NT2/D1 (cell line): ENCODE data around the gene GSAP.

Experiments
- DNase-seq: peaks from one replicate; pipeline ENCODE4 v3.0.0-alpha.2; 2011; ENCODE audit warnings: low read depth, low spot score
- H3K27me3 ChIP-seq: 2 replicates; pipeline ENCODE4 v1.6.0; 2011; ENCODE audit warnings: mild to moderate bottlenecking; ENCODE audit not compliant: insufficient read length, insufficient read depth
- H3K36me3 ChIP-seq: 2 replicates; pipeline ENCODE4 v1.6.1; 2011; ENCODE audit warnings: mild to moderate bottlenecking, low read length, mixed read lengths; ENCODE audit not compliant: insufficient read depth, insufficient read length
- H3K4me1 ChIP-seq: 2 replicates; pipeline ENCODE4 v1.5.1; 2011; ENCODE audit not compliant: insufficient read depth, insufficient read length
- H3K4me3 ChIP-seq: 2 replicates; pipeline ENCODE4 v1.5.1; 2011; ENCODE audit warnings: low read depth; ENCODE audit not compliant: insufficient read length
- H3K9ac ChIP-seq: 2 replicates; pipeline ENCODE4 v1.6.0; 2011; ENCODE audit warnings: low read depth; ENCODE audit not compliant: insufficient read length
- H3K9me3 ChIP-seq: 2 replicates; pipeline ENCODE4 v1.5.1; 2011; ENCODE audit warnings: mild to moderate bottlenecking, low read length; ENCODE audit not compliant: insufficient read depth
- SUZ12 ChIP-seq: IDR thresholded peaks from 2 replicates; pipeline ENCODE4 v1.6.1; 2011; ENCODE audit not compliant: insufficient read length, insufficient read depth; ENCODE audit errors: extremely low read depth
- YY1 ChIP-seq: IDR thresholded peaks from 2 replicates; pipeline ENCODE4 v1.6.1; 2011; ENCODE audit not compliant: insufficient read length, insufficient read depth
- ZNF274 ChIP-seq: IDR thresholded peaks from 2 replicates; pipeline ENCODE4 v1.6.1; 2011; ENCODE audit warnings: mild to moderate bottlenecking, low read depth, low read length

GSAP gene

DNA sequence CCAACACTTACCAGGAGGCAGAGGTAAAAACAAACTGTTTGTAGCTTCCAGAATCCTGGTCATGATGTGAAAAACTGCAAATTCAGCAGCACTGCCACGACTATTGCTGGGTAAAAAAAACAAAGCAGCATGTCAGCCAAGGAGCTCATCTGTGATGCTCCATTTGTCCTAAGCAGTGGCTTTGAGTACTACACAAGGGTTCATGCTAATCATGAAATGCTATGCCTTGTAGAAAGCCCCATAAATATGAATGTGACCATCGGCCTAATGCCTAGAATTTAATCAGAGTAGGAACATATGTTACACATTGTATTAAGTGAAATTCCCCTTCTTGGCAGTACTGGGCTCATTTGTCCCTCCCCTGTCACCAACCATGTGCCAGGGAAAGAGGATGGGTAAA lies 95.4 kb downstream of the GSAP start:
- no peak overlapping the region for H3K9ac ChIP-seq
- no peaks in the 10 kb centered on the region for H3K36me3 ChIP-seq
- no peak for TF ChIP-seq ZNF274
- TF ChIP-seq SUZ12 = no peak
- TF ChIP-seq YY1 = no peak
- H3K4me3 ChIP-seq = no peak overlapping the region
- H3K9me3 ChIP-seq = no peaks in the 10 kb centered on the region
- H3K4me1 ChIP-seq = no peaks in the 10 kb centered on the region
- H3K27me3 ChIP-seq = no peaks in the 10 kb centered on the region
- no peak for DNase-seq

DNA sequence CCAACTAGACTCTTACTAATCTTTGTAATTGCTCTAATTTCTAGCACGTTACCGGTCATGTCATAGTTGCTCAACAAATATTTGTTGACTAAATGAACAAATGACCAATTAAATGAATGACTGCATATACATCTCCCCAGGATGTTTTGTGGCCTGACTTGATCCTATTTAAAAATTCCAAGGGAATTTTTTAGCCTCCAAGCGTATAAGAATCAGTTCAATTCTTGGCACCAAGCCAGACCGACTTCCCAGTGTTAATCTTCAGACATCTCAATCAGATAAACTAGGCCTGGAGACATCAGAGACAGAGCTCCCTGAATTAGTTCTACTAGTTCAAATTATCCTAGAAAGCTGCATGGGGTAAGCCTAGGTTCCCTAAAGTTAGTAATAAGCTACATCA lies 96.0 kb downstream of the GSAP start:
- H3K4me1 ChIP-seq = no peaks in the 10 kb centered on the region
- H3K4me3 ChIP-seq = no peak overlapping the region
- DNase-seq = no peak
- no peaks in the 10 kb centered on the region for H3K27me3 ChIP-seq
- no peaks in the 10 kb centered on the region for H3K36me3 ChIP-seq
- H3K9ac ChIP-seq = no peak overlapping the region
- no peak for TF ChIP-seq ZNF274
- no peak for TF ChIP-seq YY1
- no peak for TF ChIP-seq SUZ12
- H3K9me3 ChIP-seq = no peaks in the 10 kb centered on the region

DNA sequence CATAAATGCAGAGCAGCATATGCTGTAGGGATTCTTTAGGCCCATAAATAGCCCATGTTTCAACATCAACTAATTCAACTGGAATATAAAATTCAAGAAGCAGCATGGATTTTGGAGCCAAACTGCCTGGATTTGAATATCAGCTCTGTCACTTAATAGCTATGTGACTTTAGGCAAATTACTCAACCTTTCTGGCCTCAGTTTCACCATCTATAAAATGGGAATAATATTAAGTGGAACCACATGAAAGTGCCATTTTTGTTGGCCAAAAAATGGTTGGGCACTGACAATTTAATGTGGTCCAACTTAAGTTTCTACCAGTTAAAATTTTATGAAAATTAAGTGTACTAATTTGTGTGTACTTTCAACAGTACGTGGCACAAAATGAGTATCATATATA lies 98.1 kb downstream of the GSAP start:
- Histone ChIP-seq H3K9ac (no peak overlapping the region), H3K4me1 (no peaks in the 10 kb centered on the region), H3K4me3 (no peak overlapping the region), H3K36me3 (no peaks in the 10 kb centered on the region), H3K27me3 (no peaks in the 10 kb centered on the region), H3K9me3 (no peaks in the 10 kb centered on the region)
- TF ChIP-seq YY1 (no peak), SUZ12 (no peak), ZNF274 (no peak)
- no peak for DNase-seq

DNA sequence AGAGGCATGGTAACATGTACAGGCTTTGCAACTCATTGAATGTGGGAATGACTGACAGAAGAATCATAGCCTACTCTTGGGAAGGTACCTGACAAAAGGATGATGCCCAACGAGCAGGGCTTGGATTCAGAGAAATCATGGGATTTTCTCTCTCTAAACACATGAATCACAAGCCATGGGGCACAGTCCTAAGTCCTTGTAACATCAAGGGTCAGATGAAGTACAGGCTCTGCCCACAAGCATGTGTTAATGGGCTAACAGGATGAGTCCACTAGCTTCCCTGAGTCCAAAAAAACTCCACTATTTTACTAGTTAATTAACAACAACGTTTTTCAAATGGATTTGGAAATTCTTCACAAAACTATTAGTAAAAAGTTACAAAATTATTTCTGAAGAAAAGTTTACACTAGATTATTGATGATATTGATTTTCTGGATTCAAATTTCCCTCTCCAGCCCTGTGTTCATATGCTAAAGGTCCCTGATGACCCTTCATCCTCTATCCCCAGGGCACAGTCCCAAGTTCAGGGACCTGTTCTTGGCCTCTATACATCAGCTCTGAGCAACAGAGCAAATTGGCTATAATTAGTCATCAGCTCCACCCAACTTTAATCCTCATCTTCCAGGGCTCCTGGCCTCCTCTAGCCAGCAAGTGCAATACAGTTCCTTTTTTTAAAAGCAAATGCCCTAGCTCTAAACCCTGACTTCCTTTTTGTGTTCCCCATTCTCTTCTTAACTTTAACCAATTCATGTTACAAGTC lies 99.8 kb downstream of the GSAP start:
- H3K4me3 ChIP-seq = no peak overlapping the region
- TF ChIP-seq ZNF274 = no peak
- no peak for TF ChIP-seq YY1
- no peak for TF ChIP-seq SUZ12
- no peak overlapping the region for H3K9ac ChIP-seq
- no peaks in the 10 kb centered on the region for H3K4me1 ChIP-seq
- DNase-seq = no peak
- H3K9me3 ChIP-seq = no peaks in the 10 kb centered on the region
- H3K27me3 ChIP-seq = no peaks in the 10 kb centered on the region
- H3K36me3 ChIP-seq = no peaks in the 10 kb centered on the region

DNA sequence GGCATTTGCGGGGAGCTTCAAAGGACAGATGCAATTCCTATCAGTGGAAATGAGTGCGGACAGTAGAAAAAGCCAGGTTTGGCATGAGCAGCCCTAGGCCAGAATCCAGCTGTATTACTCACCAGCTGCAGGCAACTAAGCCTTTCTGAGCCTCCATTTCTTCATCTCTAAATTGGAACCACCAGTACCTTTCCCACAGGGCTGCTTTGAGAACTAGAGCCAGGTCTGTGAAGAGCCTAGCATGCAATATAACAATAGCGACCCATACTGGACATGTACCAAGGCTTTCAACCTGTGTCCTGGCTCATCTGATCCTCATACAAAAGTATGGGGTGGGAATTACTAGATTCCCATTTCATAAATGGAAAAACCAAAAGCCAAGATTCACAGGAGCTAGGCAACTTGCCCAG lies 101.0 kb downstream of the GSAP start:
- no peak for DNase-seq
- Histone ChIP-seq H3K9me3 (no peaks in the 10 kb centered on the region), H3K27me3 (no peaks in the 10 kb centered on the region), H3K36me3 (no peaks in the 10 kb centered on the region), H3K4me1 (no peaks in the 10 kb centered on the region), H3K9ac (no peak overlapping the region), H3K4me3 (no peak overlapping the region)
- no peak for TF ChIP-seq ZNF274
- no peak for TF ChIP-seq YY1
- no peak for TF ChIP-seq SUZ12

DNA sequence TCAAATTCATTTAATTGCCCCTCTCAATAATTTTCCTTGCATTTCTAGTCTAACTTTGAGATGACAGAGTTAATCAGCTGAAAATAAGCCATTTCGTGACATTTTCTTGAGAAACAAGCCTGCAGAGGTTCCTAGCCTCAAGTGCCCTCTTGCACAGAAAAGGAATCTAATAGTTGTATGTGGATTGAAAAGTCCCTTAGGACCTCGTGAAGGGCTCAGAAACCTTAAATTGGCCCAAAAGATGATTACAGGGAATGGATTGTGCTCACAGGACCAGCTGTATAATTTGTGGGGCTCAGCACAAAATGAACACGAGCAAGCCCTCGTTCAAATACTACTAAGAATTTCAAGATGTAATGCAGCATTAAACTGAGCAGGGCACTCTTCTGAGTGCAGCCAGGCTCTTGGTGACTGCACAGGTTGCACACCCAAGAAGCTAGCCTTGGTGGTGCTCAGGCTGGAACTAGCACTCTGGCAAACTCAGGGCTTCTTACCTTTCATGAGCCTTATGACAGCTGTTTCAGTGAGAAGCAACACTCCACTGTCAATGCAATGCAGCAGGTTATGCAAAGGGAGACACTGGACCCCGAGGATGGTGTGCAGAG lies 102.2 kb downstream of the GSAP start:
- H3K9me3 ChIP-seq = no peaks in the 10 kb centered on the region
- DNase-seq = no peak

DNA sequence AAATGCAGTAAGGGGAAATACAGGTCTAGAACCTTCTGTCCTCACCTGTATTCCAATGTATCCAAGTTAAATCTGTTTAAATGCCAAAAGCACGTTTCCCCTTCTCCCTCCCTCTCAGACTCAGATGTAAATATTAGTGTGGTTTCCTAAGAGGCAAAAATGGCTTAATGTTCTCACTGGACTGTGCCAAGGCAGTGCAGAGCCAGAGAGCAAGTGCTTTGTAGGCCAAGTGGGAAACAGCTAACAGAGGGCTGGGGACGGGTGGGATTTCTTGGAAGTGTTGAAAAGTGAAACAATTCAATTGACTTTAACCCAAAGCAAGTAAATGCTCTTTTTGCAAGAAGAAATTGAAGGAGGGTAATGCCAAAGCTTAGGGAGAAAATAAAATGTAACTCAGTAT lies 103.1 kb downstream of the GSAP start:
- no peak for TF ChIP-seq SUZ12
- no peak for DNase-seq
- H3K27me3 ChIP-seq = no peaks in the 10 kb centered on the region

More for the DNA sequence above, 102.2 kb downstream of the GSAP start:
- H3K27me3 ChIP-seq = no peaks in the 10 kb centered on the region
- no peaks in the 10 kb centered on the region for H3K4me1 ChIP-seq
- no peaks in the 10 kb centered on the region for H3K36me3 ChIP-seq
- no peak overlapping the region for H3K9ac ChIP-seq
- H3K4me3 ChIP-seq = no peak overlapping the region
- TF ChIP-seq SUZ12 (no peak), ZNF274 (no peak), YY1 (no peak)

More for the DNA sequence above, 103.1 kb downstream of the GSAP start:
- no peaks in the 10 kb centered on the region for H3K4me1 ChIP-seq
- no peaks in the 10 kb centered on the region for H3K36me3 ChIP-seq
- no peak overlapping the region for H3K9ac ChIP-seq
- no peak overlapping the region for H3K4me3 ChIP-seq
- no peaks in the 10 kb centered on the region for H3K9me3 ChIP-seq
